NT2/D1 (cell line): ENCODE measurements around the gene RALGDS.

ENCODE experiments used
- SUZ12 ChIP-seq: IDR thresholded peaks from 2 replicates; pipeline ENCODE4 v1.6.1; 2011; ENCODE audit not compliant: insufficient read length, insufficient read depth; ENCODE audit errors: extremely low read depth
- YY1 ChIP-seq: IDR thresholded peaks from 2 replicates; pipeline ENCODE4 v1.6.1; 2011; ENCODE audit not compliant: insufficient read length, insufficient read depth

DNA sequence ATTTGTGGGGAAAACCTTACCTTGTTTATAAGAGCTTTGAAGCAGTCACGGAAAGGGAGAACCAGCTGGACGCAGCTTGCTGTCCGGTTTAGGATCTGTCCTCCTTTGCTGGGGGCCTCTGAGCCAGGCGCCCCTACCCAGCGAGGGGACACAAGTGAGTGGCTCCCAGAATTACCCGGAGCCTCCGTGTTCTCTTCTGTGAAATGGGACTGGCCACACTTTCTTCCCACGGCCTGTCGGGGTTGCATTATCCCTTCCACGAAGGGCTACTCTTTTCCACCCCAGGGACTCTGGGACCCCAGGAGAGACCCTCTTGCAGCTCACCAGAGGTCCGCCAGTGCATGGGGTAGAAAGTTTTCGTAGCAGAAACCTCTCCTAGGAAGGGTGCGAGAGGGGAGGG lies 43.2 kb upstream of the RALGDS start:
- TF ChIP-seq SUZ12 (no peak), YY1 (no peak)
